GM12801 (cell line): ENCODE results near the gene OSGEP.

Source experiments
- CTCF ChIP-seq: IDR thresholded peaks from one replicate; pipeline ENCODE4 v1.5.1; 2011; ENCODE audit warnings: control low read depth; ENCODE audit not compliant: insufficient read length; ENCODE audit errors: extremely low read depth

The OSGEP gene

GRCh38 chr14:20454516-20455354, at the start of gene OSGEP, which contains the start of gene APEX1:
Gene OSGEP, minus strand, starts transcription at chr14:20454812. Its CDS starts 129 bp downstream, at chr14:20454683.
Gene APEX1, plus strand, starts transcription at chr14:20455226. Its CDS starts 420 bp downstream, at chr14:20455646.
- no peak for TF ChIP-seq CTCF

- TF ChIP-seq CTCF, result no peak
These were observed 49.3 kb upstream of the OSGEP start for GRCh38 chr14:20503898-20504297.

- no peak for TF ChIP-seq CTCF
These were observed 46.7 kb upstream of the OSGEP start for GRCh38 chr14:20501346-20501745.

GRCh38 chr14:20499881-20500280, 45.3 kb upstream of the OSGEP start:
- TF ChIP-seq CTCF, result no peak

- TF ChIP-seq CTCF, result no peak
These were observed 44.5 kb upstream of the OSGEP start for GRCh38 chr14:20499108-20499507.

- TF ChIP-seq CTCF, result no peak
These were observed 44.0 kb upstream of the OSGEP start for GRCh38 chr14:20498622-20499021.

- TF ChIP-seq CTCF, result no peak
These were observed 40.5 kb upstream of the OSGEP start for GRCh38 chr14:20494935-20495766.
